Pancreas (tissue), 10 donors: Measurements from ENCODE around the gene RNF182. TPM values are rescaled to one million over a fixed set of nuclear protein-coding genes. Genes with fewer than 3 reads are reported as not detected.
A peak's percentile ranks its signal among the peaks of the same experiment; 100 is the strongest.

Source experiments
- ATAC-seq, 4 donors: fragments of 200-7000 bp; cut with Tn5 transposase; one replicate each; pipeline versions ENCODE4 v1.8.0 to v1.9.1; 2020; ENCODE audit warnings: mild to moderate bottlenecking in 4 of 4, moderate library complexity in 4 of 4
- DNase-seq, 6 donors: peaks; one replicate each; pipeline ENCODE4 v3.0.0-alpha.2; 2020
- FAIRE-seq: peaks from 2 replicates; lab custom pipeline; 2012; peaks lifted over from hg19 to GRCh38; lab: Jason Lieb, UNC
- H3K27ac ChIP-seq, 4 donors: fragments of 200-600 bp; sonication (generic); 1 replicate in 3 of 4; 2 replicates in 1 of 4; pipeline versions ENCODE4 v1.5.0 to v1.8.0; 2020
- H3K27me3 ChIP-seq, 4 donors: fragments of 200-600 bp; one replicate each; pipeline ENCODE4 v1.8.0; 2021
- H3K36me3 ChIP-seq, 3 donors: fragments of 200-600 bp; sonication (generic) in 1 of 3; one replicate each; pipeline versions ENCODE4 v1.5.0 to v1.8.0; 2020 to 2021
- H3K4me1 ChIP-seq, 3 donors: fragments of 200-600 bp; one replicate each; pipeline ENCODE4 v1.8.0; 2021
- H3K4me3 ChIP-seq, 4 donors: fragments of 200-600 bp; sonication (generic) in 2 of 4; one replicate each; pipeline versions ENCODE4 v1.5.0 to v1.8.0; 2020 to 2021
- H3K9me3 ChIP-seq, 4 donors: fragments of 200-600 bp; one replicate each; pipeline ENCODE4 v1.8.0; 2021
- WGBS, 2 donors: extraction: QIAGEN DNeasy Blood & Tissue Kit; methylation state at CpG; one replicate each; pipeline ENCODE4 v1.1.7; 2013; 5-methylcytosine and 5-hydroxymethylcytosine counted together
- intact Hi-C, 3 donors: fragments of 100-400 bp; cut with DNase I; formaldehyde crosslinking; loops; one replicate each; pipeline versions ENCODE4 v1.11.1 to v1.14.2; 2022
- polyA plus RNA-seq, 2 donors: library from polyadenylated mRNA; stranded (reverse); fragments of 200-250 nt; gene quantifications; one replicate each; pipeline ENCODE4 v1.2.3, GENCODE V29; 2013
- total RNA-seq, 6 donors: library from RNA; stranded (reverse); fragmentation: NEBNext Ultra II Directional in 4 of 6; extraction: Animal tissue kit (Norgen Biotek cat#: 25700) in 4 of 6; gene quantifications; one replicate each; pipeline versions ENCODE4 v1.2.1 to v1.2.4, GENCODE V29; 2021 to 2023
- TF ChIP-seq, protein P1 (sequence below), 4 donors: fragments of 200-600 bp; sonication (generic) in 3 of 4; IDR thresholded peaks; one replicate each; pipeline versions ENCODE4 v1.5.0 to v1.8.0; 2021; ENCODE audit warnings: antibody characterized with exemption in 4 of 4
- donor health status: healthy with polysubstance abuse.
- donor health status: DM: no; HTN: no; CAD: no; lungs with moderate emphysema.
- donor health status: DM: no; HTN: no; CAD: no.
- donor health status: control.
- donor health status: control.
- donor health status: Bipolar disorder and iron deficiency.
- donor health status: DM: yes; HTN: yes; CAD: no.
- donor health status: DM: no; HTN: no; CAD: no.
- donor health status: DM: no; HTN: no; CAD: no.
- donor health status: DM: yes; HTN: yes; CAD: no.

RNF182 gene
- total and polyA plus RNA-seq, 8 donors: 0.34 to 2.2 (median 0.77) TPM

DNA sequence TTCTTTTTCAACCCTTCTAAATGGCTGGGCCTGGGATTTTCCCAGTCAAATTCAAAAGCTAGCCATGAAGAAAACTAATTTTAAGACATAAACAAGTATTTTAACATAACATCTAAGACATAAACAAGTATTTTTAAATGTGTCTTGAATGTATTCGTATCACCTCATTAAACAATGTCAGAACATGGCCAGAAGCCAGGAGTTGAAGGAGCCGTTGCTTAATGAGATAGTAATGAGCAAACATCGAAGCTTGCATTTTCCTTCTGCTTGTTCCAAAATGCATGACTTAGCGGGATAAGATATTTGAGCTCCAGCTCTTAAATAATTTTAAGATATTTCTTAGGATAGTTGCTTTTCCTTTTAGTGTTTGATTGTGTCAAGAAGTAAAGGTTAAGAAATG, 4.2 kb upstream of the RNF182 start:
- ATAC-seq (no peak), FAIRE-seq (no peak), DNase-seq (no peak)
- peaks cover 0 to 5% (median 0%) of the 10 kb centered on the region in 3 donors for H3K4me1 ChIP-seq
- intact Hi-C loops: no loop called here
- no peaks in the 10 kb centered on the region for H3K27me3 ChIP-seq
- H3K9me3 ChIP-seq: no peaks in the 10 kb centered on the region
- H3K4me3 ChIP-seq: no peak overlapping the region
- TF ChIP-seq, protein P1, sequence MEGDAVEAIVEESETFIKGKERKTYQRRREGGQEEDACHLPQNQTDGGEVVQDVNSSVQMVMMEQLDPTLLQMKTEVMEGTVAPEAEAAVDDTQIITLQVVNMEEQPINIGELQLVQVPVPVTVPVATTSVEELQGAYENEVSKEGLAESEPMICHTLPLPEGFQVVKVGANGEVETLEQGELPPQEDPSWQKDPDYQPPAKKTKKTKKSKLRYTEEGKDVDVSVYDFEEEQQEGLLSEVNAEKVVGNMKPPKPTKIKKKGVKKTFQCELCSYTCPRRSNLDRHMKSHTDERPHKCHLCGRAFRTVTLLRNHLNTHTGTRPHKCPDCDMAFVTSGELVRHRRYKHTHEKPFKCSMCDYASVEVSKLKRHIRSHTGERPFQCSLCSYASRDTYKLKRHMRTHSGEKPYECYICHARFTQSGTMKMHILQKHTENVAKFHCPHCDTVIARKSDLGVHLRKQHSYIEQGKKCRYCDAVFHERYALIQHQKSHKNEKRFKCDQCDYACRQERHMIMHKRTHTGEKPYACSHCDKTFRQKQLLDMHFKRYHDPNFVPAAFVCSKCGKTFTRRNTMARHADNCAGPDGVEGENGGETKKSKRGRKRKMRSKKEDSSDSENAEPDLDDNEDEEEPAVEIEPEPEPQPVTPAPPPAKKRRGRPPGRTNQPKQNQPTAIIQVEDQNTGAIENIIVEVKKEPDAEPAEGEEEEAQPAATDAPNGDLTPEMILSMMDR (IDR thresholded peaks at IDR 0.05): no peak
- 17 to 22% methylated on average over 4 of the region's 4 CpGs for WGBS, 2 donors
- H3K36me3 ChIP-seq: no peaks in the 10 kb centered on the region
- no peak overlapping the region for H3K27ac ChIP-seq

DNA sequence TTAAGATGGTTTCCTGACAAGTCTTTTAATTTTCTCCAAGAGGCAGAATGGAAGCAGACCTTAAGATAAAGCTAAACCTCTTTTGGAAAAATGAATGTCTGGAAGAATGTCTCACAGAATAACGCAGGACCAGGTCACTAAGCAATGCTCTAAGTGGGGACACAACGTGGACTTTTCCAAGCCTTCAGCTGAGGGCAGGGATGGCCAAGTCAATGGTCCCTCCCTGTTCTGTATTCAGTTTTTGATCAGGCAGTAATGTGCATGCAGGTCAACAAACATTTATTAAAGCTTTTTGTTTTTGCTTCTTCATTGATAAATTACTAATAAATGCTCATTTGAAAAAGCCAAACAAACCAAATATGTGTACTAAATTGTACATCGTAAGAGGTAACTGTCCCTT, 2.0 kb upstream of the RNF182 start:
- ATAC-seq (no peak), DNase-seq (no peak), FAIRE-seq (no peak)
- Histone ChIP-seq H3K9me3 (no peaks in the 10 kb centered on the region), H3K4me3 (no peak overlapping the region), H3K27me3 (peaks cover 0 to 18% (median 10%) of the 10 kb centered on the region in 4 donors), H3K27ac (no peak overlapping the region), H3K36me3 (no peaks in the 10 kb centered on the region), H3K4me1 (peaks cover 0 to 5% (median 0%) of the 10 kb centered on the region in 3 donors)
- intact Hi-C loops: no loop called here
- 72 to 93% methylated on average over 3 of the region's 3 CpGs for WGBS, 2 donors
- TF ChIP-seq, protein P1 (IDR thresholded peaks at IDR 0.05): no peak

DNA sequence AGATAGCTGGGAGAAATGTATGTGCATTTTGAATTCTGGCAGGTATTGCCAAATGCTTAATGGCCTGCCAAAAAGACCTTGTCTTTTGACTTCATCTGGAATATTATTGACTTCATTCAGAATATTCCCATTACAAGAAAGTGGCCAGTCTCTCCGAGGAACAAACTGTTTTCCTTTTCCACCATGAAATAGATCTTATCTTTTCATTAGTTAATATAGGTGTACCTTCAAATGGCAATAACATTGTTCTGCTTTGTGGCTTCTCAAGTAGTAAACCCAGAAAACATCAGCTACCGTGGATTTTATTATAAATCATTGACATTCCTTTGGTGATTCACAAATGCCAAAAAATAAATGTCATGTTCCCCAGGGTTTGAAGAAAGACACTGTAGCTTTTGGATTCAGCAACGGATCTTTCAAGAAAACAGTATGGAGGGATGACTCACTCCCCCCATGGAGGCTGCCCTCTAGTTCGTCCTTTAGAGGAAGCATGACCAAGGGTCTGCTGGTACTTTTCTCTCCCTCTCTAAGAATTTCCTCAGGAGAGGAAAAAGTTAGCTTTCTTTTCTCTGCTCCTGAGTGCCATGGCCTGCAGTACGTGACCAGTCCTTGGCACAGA, 1.1 kb upstream of the RNF182 start:
- Histone ChIP-seq H3K27ac (no peak overlapping the region), H3K36me3 (no peaks in the 10 kb centered on the region), H3K4me1 (peaks cover 0 to 5% (median 0%) of the 10 kb centered on the region in 3 donors), H3K4me3 (no peak overlapping the region), H3K9me3 (no peaks in the 10 kb centered on the region), H3K27me3 (peaks cover 0 to 21% (median 11%) of the 10 kb centered on the region in 4 donors)
- WGBS, 2 donors: 41 to 47% methylated on average over 5 of the region's 5 CpGs
- TF ChIP-seq, protein P1 (IDR thresholded peaks at IDR 0.05): no peak
- ATAC-seq: no peak
- DNase-seq: no peak
- intact Hi-C loops: no loop called here
- FAIRE-seq: no peak

DNA sequence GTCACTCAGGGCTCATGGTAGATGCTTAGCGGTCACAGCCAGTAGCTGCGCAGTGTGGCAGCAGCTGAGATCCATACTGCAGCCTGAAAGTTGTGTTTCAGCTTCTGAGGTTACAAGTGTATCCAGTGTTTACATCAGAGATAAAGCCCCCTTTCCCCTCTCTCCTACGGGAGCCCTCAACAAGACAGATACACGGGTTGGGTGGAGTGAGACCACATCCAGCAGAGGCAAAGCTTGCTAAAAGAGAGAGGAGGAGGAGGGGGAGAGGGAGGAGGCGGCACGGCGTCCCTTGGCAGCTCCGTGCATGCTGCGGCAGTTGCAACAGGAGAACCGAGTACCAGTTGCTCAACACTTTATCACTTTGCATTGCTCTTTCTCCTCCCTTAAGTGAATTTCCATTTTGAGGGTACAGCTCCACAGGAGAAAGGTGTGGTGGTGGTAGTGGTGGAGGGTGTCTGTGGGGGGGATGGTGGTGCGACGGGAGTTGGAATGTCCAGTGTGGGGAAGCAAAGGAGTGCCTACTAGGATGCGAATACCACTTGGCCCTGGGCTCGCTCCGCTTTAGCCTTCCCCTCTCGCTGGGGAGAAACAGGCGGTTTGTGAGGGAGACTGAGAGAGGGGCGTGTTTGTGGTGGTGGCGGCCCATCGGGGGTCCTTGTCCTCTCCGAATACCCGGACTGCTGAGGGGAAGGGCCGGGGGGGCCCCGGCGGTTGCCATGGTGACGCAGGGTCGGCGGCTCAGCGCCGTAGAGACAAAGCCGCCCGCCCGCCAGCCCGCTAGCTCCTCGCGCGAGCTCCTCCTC, 405 bp upstream of the RNF182 start:
- peaks cover 0 to 5% (median 0%) of the 10 kb centered on the region in 3 donors for H3K4me1 ChIP-seq
- peak in 4 of 6 donors; percentile 33 to 75 (median 50) for DNase-seq
- H3K27me3 ChIP-seq: peaks cover 0 to 21% (median 11%) of the 10 kb centered on the region in 4 donors
- peak overlapping the region in 2 of 4 donors; percentile 28 to 43 for H3K4me3 ChIP-seq
- no peak for FAIRE-seq
- 6 to 7% methylated on average over 19 to 37 of the region's 37 CpGs for WGBS, 2 donors
- H3K9me3 ChIP-seq: no peaks in the 10 kb centered on the region
- TF ChIP-seq, protein P1 (IDR thresholded peaks at IDR 0.05): no peak
- H3K36me3 ChIP-seq: no peaks in the 10 kb centered on the region
- intact Hi-C loops: no loop called here
- peak; percentile 50 to 89 (median 69) for ATAC-seq
- H3K27ac ChIP-seq: no peak overlapping the region
